GM10248 (cell line): ENCODE measurements around the gene FADS6.

ENCODE experiments used
- CTCF ChIA-PET: fragments of 300-600 bp; sonication (Branson Sonifier 250); formaldehyde crosslinking; extraction: SDS; loops from one replicate; lab custom pipeline; 2021; ENCODE audit warnings: antibody characterized with exemption; lab: Yijun Ruan, JAX
- POLR2A ChIA-PET: fragments of 350-650 bp; sonication (Branson Sonifier 250); formaldehyde crosslinking; extraction: SDS; loops from one replicate; lab custom pipeline; 2020; ENCODE audit warnings: antibody characterized with exemption; lab: Yijun Ruan, JAX
- DNase-seq: peaks from one replicate; pipeline ENCODE4 v3.0.0; 2012; ENCODE audit errors: extremely low spot score
- TF ChIP-seq, protein P1 (sequence below): IDR thresholded peaks from 2 replicates; pipeline ENCODE4 v1.5.1; 2012; ENCODE audit warnings: mild to moderate bottlenecking, low read depth; ENCODE audit errors: extremely low read depth, missing control alignments, control extremely low read depth

FADS6 gene, protein sequence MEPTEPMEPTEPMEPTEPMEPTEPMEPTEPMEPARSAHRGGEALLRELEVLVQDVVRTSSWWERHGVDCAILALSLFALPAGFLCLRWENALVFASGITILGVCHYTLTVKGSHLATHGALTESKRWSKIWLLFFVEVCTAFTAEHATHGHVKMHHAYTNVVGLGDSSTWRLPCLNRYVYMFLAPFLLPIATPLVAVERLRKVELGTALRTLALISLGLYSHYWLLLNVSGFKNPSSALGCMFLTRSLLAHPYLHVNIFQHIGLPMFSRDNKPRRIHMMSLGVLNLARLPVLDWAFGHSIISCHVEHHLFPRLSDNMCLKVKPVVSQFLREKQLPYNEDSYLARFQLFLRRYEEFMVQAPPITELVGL

DNA sequence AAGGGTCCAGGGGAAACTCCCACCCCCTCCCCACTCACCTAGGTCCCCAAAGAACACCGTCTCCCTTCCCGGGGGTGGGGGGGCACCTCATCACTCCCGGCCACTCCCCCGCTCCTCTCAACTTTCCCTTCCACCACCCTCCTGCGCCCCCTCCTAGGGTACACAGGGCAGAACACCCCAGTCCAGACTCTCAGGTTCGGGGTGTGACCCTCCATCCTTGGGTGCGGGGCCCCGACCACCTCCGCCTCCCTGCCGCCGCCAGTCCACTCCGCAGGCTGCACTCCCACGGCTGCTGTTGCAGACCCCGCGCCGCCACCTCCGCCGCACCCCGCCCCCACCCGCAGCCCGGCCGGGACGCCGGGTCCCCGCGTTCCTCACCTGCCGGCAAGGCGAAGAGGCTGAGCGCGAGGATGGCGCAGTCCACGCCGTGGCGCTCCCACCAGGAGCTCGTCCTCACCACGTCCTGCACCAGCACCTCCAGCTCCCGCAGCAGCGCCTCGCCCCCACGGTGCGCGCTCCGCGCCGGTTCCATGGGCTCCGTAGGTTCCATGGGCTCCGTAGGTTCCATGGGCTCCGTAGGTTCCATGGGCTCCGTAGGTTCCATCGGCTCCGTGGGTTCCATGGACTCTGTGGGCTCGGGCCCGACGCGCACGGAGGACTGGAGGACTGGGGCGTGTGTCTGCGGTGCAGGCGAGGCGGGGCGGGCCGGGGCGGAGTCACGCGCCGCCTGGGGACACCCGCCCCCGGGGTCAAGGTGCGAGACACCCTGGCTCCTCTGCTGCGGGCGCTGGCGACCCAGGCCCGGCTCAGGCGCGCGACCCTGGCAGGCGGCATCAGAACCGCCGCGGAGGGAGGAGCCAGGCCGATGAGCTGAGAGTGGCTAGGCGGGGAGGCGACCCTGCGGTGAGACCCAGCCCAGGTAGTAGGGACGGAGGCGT, at the start of gene FADS6:
TSS of gene FADS6 (minus strand) at position 660 of the 938 bp plus-strand sequence. CDS start at position 622, 38 bp downstream.
- TF ChIP-seq, protein P1, sequence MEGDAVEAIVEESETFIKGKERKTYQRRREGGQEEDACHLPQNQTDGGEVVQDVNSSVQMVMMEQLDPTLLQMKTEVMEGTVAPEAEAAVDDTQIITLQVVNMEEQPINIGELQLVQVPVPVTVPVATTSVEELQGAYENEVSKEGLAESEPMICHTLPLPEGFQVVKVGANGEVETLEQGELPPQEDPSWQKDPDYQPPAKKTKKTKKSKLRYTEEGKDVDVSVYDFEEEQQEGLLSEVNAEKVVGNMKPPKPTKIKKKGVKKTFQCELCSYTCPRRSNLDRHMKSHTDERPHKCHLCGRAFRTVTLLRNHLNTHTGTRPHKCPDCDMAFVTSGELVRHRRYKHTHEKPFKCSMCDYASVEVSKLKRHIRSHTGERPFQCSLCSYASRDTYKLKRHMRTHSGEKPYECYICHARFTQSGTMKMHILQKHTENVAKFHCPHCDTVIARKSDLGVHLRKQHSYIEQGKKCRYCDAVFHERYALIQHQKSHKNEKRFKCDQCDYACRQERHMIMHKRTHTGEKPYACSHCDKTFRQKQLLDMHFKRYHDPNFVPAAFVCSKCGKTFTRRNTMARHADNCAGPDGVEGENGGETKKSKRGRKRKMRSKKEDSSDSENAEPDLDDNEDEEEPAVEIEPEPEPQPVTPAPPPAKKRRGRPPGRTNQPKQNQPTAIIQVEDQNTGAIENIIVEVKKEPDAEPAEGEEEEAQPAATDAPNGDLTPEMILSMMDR: no peak
- ChIA-PET CTCF (no interaction called here), POLR2A (no interaction called here)
- DNase-seq: no peak

DNA sequence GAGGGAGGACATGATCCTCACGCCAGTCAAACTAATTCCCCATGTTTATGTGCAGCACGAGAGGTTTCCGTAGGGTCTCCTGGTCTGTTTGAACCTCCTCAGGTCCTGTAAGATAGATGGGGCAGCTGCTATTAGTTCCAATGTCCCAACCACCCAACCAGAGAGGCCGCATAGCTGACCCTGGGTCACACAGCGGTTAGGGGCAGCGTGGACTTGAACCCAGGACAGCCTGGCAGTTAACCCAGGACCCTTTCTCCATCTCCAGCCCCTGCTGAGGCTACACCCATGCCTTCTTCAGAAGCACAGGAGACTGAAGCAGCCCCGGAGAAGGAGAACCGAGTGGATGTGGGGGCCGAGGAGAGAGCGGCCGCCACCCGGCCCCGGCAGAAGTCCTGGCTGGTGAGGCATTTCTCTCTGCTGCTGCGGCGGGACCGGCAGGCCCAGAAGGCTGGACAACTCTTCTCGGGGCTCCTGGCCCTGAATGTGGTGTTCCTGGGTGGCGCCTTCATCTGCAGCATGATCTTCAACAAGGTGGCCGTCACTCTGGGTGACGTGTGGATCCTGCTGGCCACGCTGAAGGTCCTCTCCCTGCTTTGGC, 47.8 kb upstream of the FADS6 start:
- TF ChIP-seq, protein P1: no peak
- no peak for DNase-seq
- ChIA-PET CTCF (interaction anchor here (12.6 kb wide), 1 partner anchor 19 kb away, joined by 156 read pairs; no protein-coding TSS in a partner anchor), POLR2A (no interaction called here)

DNA sequence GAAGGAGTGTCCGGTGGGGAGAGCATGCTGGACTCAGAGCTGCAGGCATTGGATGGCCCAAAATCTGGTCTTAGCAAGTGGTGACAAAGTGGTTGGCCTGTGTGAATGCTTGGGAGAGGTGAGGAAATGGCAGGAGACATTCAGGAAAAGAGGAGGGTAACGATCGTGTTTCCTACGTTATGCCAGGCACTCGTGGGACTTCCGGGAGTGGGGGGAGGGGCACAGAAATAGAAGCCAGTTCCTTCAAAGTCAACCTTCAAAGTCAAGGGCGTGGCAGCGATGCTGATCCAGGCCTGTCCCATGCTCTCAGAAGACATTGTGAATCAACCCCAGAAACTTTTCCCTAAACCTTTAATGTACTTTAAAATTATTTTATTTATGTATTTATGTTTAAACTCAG, 46.1 kb upstream of the FADS6 start:
- TF ChIP-seq, protein P1: no peak
- DNase-seq: no peak
- CTCF ChIA-PET: interaction anchor here (1.2 to 4.4 kb wide), 6 partner anchors 9 to 21 kb away, joined by 3 to 24 read pairs (median 6); partner anchors contain the start of gene OTOP2
- POLR2A ChIA-PET: interaction anchor here (0.7 kb wide), 1 partner anchor 292 kb away, joined by 3 read pairs; no protein-coding TSS in a partner anchor

DNA sequence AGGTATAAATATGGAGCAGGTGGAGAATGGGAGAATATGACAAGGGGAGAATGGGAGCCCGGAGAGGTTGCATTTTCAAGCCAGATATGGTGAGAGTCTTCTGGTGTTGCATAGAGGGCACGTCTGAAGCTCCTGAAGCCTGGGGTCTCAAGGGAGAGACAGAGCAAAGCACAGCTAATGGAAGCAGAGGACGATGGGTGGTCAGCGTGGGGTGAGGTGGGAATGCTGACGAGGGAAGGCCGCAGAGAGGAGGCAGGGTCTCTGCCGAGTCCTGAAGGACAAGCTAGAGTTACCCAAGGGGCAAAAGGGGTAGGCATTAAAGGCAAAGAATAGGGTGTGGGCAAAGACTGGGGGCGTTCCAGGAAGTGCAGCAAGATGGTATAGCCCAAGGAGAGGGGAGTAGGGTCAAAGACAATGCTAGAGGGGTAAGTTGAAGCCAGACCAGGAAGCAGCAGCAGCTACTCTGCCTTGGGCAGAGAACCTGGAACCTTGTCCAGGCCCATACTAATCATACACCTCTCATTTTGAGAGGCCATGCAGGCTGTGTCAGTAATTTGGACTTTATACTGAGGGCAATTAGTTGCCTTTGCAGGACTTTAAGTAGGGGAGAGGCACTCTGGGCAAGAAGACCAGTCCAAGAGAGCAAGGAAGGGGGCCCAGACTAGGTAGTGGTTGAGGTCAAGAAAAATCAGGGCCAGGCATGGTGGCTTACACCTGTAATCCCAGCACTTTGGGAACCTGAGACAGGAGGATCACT, 44.9 kb upstream of the FADS6 start:
- ChIA-PET CTCF (interaction anchor here (1.3 to 4.4 kb wide), 6 partner anchors 7 to 22 kb away, joined by 5 to 24 read pairs (median 7); partner anchors contain the start of gene OTOP2), POLR2A (interaction anchor here (0.6 to 0.7 kb wide), 2 partner anchors 16 to 293 kb away, joined by 3 read pairs; no protein-coding TSS in a partner anchor)
- DNase-seq: no peak
- TF ChIP-seq, protein P1: no peak

DNA sequence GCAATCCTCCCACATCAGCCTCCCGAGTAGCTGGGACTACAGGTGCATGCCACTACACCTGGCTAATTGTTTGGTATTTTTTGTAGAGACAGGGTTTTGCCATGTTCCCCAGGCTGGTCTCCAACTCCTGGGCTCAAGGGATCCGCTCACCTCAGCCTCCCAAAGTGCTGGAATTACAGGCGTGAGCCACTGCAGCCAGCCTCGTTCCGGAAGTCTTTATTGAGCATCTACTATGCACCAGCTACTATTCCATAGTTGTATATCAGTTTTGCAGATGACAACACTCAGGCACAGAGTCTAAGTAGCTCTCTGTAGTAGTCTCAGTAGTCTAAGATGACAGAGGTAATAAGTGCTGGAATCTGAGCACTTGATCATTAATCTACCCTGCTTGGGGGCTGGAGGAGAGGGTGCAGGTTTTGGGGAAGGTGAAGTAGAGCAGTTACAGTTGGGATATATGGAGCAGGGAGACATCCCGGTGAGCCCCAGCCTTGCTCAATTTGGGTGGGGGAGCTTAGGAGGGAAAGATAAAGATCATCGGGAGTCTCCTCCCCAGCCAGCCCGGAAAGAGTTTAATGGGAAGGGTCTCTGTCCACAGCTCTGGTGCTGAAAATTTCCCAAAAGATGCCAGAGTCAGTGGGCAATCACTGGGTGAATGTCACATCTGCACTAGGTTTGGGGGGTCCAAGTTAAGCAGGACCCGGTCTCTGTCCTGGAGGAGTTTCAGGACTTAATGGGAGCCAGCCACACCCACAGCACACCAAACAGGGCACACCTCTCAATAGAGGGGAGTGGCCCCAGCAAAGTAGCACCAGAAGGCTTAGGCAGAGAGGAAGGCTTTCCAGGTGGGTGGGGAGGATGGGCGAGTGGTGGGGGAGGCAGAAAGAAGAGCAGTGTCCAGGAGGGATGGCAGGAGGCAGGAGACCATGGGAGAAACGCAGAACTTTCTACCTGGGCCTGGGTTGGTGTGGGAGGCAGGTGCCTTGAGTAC, 43.9 kb upstream of the FADS6 start:
- no peak for DNase-seq
- POLR2A ChIA-PET: no interaction called here
- TF ChIP-seq, protein P1: no peak
- CTCF ChIA-PET: interaction anchor here (0.9 to 4.4 kb wide), 4 partner anchors 14 to 200 kb away, joined by 3 to 24 read pairs (median 5); partner anchors contain the start of gene OTOP2
